NCI-H1930 (cell line): Measurements from ENCODE around the gene ALG1L2.
"Not testable (repeated sequence)": the region's sequence is repeated elsewhere in the genome, so short reads cannot be mapped to it uniquely, and the experiment has no call there.

Experiments
- DNase-seq, 2 experiments: peaks; one replicate each; lab custom pipeline; 2025; lab: John Stamatoyannopoulos, UW

ALG1L2 gene

DNA sequence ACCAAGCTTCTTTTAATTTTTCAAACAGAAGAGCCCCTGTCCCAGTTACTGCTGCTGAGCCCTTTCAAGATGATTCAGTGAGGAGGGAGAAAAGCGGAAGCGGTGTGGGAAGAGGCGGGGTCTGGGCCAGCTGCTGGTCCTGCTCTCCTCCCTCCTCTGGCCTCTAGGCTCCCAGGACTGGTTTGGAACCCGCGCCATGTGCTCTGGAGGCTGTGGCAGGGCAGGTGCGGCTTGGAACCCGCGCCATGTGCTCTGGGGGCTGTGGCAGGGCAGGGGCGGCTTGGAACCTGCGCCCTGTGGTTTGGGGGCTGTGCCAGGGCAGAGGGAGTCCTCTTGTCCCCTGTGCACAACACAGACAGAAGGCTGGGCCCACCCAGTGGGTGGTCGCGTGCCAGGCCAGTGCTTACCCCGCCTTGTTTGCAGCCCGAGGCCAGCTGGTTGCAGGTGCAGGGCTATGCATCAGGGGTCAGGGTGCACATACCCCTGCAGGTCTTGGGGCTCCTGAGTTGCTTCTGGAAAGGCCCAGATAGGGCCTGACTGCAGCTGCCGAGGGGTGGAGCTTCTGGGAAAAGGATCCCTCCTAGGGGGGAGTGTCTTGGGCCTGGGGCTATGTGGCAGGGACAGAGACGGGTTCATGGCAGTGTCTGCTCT, 12.2 kb downstream of the ALG1L2 start:
- no peak for DNase-seq

DNA sequence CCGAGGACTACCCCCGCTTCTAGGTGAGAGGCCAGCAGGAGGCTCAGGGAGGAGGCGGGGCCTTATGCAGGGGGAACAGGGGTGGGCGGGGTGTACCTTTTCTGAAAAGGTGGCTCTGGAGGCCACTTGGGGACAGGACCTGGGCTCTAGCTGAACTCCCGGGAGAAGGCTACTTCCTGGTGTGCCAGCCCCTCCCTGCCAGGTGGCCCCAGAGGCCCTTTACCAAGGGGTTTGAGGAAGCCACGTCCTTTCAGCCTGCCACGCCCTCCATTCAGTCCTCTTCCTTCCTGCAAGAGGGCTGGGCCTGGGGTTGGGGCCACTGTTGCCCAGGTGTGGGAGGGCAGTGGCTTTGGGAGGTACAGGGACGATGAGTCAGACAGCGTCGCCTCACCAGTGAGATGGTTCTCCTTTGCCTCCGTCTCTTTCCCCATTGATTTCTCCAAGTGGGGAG, 12.9 kb downstream of the ALG1L2 start:
- not testable (repeated sequence) for DNase-seq

DNA sequence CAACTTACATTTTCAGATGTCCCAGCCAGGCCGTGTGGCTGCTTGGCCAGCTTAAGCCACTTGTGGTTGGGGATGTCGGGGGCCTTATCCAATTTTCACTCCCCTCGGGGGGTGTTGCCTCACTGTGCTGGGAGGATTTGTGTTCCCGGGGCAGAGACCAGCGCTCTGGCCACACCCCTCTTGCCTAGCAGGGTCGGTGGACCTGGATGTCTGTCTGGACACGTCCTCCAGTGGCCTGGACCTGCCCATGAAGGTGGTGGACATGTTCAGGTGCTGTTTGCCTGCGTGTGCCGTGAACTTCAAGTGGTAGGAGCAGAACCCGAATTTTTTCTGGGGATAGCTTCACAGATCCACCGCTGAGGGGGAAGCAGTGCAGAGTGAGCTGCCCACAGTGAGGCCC, 14.2 kb downstream of the ALG1L2 start:
- not testable (repeated sequence) for DNase-seq

DNA sequence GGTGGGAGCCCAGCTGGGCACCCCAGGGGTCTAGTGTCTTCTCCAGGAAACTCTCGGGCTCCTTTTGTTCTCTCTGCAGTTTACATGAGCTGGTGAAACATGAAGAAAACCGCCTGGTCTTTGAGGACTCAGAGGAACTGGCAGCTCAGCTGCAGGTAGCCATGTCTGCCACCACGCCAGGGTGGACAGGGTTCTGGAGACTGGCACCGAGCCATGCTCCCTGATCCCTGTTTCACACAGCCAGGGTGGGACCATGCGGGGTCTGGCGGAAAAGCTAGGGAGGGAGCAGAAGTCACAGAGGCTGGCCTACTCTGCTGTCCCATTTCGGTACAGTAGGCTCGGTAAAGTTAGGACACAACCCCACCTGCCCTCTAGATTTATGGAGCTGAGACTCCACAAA, 15.5 kb downstream of the ALG1L2 start:
- DNase-seq = not testable (repeated sequence)

DNA sequence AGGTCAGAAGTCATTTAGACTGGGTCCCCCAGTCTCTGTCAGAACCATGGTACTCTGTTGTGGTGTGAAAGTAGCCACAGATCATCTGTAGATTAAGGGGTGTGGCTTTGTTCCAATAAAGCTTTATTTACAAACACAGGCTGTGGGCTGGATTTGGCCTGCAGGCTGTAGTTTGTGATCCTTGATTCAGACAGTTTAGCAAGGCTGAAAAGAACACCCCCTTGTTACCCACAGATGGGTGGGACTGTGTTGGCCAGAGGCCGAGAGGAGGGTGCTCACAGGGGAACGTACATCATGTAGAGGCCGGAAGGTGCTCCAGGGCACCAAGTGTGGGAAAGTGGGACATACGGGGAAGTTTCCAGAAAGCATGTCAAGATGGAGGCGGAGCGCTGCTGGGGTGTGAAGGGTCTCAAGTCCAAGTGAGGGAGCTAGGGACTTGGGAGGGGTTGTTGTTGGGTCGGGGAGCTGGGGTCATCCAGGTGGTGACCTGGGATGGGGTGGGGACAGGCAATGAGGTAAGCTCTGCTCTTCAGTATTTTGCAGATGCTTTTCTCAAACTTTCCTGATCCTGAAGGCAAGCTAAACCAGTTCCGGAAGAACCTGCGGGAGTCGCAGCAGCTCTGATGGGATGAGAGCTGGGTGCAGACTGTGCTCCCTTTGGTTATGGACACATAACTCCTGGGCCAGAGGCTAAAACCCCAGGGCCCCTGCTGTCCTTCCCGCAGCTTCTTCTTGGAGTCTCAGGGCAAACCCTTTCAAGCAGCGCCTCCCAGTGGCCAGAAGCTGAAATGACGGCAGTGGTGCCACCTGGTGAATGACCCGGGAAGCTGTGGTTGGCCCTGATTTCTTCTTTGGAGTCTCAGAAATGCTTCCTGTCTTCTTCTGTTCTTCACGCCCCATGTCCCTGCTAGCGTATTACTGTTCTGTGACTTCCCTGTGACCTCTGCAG, 16.3 kb downstream of the ALG1L2 start:
- DNase-seq = not testable (repeated sequence)

DNA sequence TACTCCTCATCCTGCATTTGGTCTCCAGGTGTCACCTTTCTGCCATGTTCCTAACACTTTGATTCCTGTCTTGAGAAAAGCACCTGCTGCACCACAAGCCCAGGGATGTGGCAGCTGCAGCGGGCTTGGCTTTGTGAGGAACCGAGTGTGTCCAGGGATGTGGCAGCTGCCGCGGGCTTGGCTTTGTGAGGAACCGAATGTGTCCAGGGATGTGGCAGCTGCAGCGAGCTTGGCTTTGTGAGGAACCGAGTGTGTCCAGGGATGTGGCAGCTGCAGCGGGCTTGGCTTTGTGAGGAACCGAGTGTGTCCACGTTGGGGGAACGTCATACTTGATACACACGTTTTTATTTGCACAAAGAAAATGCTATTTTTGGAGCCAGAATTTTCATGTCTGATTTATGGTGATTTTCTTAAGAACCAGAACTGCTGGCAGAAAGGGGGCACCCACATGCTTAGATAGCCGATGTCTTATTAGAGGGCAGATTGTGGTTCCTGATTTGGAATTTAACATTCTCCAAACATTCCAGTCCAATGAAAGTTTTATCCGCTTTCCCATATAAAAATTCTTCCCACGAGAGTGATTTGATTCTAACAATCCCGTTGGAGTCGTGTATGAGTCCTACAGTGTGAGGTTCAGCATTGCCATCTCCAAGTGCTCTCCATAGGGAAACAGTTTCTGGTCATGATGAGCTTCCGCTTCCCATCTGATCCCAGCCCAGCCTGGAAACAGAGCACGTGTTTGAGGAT, 17.2 kb downstream of the ALG1L2 start:
- DNase-seq = not testable (repeated sequence)

DNA sequence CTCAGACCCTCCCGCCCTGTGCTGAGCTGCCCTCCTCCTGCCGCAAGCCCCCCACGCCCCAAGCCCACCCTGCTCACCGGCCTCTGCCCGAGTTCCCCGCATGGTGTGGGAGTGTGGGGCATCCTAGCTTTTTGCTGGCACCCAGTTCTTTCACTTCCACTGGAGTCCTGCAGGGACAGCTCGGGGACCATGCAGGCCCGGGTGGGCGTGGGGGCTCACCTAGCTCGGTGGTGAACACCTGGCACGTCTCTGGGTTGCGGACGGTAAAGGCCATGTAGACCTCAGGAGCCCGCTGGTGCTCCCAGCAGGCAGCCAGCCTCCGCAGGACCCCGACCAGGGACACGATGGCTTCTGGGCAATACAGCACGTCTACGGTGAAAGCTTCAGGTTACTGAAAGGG, 20.9 kb downstream of the ALG1L2 start:
- not testable (repeated sequence) for DNase-seq

DNA sequence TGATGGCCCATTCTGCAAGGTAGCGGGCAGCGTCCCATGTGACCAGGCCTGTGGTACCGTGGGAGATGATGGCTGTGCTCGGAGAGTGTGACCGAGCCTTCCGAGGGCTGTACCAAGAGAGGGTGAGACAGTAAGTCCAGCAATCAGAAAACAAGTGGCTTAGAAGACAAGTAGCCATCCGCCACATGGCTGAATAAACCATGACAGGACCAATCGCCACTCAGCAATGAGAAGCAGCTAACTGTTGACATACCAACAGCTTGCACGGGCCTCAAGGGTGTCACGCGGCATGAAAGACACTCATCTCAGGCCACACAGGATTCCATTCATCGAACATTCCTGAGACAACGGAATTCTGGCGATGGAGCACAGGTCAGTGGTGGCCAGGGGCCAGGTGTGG, 22.6 kb downstream of the ALG1L2 start:
- not testable (repeated sequence) for DNase-seq

DNA sequence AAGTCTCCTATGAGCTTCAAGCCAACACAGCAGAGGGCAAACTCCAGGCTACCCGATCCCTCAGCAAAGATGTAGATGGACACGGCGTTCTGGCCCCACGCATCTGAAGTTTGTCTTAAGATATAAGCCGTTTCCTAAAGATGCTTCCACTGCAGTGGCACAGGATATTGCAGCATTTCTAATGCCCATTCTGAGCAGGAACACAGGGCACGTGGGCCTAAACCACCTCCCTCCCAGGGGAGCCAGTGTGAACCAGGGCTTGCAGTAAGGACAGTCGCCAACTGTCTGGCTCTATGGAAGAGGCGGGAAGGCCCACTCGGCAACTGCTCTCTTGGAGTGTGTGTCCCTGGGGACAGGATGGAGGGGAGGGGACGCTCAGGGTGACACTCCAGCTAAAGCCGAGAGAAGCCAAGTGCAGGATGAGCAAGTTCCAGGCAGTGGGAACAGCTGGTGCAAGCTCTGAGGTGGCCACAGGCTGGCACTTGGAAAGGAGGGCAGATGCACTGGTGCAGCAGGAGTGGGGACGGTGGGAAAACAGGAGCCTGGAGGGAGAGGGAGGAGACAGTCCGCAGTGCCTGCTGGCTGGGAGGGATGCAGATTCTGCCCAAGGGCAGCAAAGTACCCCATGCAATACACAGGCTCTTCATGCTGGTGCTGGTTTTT, 25.8 kb downstream of the ALG1L2 start:
- not testable (repeated sequence) for DNase-seq

DNA sequence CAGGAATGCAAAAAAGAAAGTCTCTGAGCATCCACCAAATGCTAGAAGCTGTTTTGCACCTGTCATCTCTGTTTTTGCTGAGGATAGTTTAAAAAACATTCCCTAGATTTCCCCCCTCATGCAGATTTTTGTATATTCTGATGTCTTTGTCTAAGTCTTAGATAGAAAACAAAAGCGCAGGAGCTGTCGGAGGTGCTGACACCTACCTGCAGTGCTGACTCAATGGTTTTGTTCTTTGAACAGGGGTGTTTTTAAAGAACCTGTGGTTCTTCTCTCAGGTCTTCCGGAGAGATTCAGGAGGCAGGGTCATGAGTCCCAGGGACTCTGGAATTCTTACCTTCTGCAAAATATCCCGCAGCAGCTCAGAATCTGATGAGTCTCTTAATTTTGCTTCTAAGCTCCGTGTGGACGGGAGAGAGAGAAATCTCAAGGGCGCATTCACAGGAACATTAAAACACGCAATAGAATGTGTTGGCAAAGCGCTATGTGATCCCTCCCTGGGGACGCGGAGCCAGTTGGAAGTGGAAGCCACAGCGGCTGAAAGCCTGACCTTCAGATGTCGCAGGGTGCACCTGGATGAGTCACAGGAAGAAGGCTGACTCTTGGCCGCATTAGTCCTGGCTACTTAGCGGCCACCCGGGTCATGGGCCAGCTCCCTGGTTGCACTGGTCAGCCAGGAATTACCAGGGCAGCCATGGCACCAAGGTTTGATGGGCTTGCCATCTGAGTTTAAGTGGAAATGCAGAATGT, 27.4 kb downstream of the ALG1L2 start:
- DNase-seq = not testable (repeated sequence)

DNA sequence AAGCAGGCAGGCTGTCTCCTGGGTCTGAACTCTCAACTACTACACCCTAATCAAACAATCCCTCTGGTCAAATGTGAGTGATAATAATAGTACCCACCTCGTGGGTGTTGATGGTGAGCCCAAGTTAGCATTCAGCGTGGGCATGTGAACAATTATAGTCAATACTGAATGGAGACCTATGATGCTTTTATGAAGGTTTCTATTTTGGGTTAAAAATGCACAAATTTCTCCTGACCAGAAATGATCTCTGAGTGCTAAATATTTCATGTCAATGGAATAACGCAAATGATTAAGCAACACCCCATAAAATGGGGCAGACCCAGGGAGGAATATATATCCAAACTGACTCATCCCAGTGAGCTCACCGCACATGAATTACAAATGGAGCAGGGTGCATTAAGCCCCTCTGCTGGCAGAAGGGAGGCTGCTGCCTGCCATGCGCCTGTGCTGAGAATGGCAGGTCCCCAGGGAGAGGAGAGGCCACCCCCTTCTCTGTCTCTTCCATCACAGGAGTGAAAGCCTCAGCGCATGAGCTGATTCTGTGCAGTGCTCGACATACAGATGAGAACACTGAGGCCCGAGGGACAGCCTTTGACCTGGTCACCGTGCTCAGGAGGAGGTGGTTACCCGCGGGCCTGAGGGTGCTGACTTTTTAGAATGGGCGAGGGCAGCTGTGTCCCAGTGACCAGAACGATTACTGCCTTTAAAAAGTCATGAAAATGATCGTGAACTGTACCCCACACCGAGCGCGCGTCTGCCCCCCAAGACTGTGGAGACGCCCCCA, 28.9 kb downstream of the ALG1L2 start:
- not testable (repeated sequence) for DNase-seq

DNA sequence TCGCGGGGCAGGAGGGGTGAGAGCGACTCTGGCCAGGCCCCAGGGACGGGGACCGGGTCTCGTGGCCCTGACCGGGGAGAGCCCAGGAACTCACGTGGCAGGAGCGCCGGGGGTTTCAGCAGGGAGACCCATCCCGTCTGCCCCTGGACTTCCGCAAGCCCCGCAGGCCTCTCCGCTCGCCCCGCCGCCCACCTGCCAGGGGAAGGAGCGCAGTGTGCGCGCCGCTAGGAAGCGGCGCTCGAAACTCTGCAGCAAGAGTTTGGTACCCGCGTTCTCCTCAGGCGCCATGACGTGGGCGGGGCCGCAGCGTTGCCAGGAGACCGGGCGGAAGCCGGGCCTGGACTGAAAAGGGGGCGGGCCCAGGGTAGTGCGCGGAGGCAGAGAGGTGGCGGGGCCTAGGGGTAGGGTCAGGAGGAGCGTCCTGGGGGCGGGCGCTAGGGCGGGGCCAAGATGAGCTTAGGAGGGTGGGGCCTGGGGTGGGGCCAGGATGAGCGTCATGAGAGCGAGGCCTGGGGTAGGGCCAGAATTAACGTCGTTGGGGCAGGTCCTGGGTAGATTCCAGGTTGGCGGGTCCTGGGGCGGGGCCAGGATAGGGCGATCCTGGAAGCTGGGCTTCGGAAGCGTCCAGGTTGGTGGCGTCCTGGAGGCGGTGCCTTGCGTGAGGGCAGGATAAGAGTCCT, 29.7 kb downstream of the ALG1L2 start:
- DNase-seq = peak; percentile 95 to 96

DNA sequence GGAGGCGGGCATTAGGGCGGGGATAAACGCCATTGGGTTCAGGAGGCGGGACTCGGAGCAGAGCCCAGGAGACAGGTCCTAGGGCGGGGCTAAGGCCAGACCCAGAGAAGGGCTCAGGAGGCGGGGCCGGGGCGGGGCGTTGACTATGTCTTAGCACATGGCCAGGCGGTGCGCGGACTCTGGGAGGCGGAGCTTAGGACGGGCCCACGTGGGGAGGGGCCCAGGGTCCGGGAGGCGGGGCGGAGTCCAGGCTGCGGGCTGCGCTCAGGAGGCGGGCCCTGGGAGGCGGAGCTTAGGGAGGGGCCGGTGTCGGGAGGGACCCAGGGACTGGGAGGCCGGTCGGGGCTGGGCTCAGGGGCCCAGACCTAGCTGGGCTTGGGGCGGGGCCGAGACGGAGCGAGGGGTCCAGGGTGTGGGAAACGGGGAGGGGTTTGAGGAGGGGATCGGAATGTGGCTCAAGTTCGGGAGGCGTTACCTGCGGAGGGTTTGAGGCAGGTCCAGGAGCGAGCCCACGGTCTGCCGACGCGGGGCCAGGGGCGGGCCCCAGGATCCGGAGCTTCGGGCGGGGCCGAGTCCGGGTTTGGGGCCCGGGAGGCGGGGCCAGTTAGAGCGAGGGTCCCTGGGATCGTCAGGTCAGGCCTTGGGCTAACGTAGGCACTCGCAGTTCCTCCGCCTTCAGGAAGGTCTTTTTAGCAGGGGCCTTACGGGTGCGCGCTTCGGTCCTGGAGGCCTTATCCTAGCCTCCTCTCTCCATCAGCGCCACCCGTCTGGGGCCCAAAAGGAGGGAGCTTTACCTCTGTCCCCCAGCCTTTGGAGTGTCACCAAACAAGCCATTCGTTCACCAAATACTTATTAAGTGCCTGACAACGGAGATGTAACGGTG, 30.5 kb downstream of the ALG1L2 start:
- peak; percentile 94 to 95 for DNase-seq

DNA sequence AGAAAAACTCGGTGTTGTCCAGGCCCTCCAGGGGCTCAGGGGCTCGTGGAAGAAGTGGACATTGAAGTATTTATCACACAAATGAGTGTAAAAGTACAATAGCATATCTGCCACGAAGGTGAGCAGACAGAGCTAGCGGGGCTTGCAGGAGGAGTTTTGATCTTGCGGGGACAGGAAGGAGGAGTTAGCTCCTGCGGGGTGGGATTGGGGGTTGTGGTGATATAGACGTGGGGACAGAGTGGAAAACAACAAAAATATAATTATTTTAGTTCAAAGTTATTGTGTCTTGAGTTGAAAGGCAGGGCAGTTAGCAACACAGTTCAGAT, 31.1 kb downstream of the ALG1L2 start:
- not testable (repeated sequence) for DNase-seq

DNA sequence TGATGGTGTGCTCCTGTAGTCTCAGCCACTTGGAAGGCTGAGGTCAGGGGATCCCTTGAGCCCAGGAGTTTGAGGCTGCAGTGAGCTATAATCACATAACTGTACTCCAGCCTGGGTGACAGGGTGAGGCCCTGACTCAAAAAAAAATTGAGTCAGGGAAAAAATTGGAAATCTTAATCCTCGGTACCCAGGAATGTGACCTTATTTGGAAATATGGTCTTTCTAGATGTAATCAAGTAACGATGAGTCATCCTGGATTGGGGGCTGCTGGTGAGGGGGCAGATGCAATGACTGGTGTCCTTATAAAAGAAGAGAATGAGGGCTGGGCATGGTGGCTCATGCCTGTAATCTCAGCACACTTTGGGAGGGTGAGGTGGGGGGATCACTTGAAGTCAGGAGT, 33.8 kb downstream of the ALG1L2 start:
- DNase-seq = not testable (repeated sequence)

DNA sequence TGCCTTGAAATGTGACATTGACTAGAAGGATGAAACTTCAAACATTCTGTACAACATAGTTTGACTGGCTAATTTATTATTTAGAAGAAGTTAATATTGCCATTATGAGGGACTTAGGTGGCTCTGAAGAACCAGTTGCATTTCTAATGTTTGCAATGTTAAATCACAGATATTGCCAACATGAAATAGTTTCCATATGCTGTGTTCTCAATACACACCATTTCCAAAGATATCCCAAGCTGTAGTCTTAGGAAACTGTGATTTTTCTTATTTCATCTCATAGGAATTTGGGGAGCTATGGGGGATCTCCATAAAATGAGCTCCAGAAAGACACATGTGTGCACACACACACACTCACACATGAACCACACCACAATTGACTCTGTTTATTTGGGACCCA, 36.3 kb downstream of the ALG1L2 start:
- DNase-seq = no peak

DNA sequence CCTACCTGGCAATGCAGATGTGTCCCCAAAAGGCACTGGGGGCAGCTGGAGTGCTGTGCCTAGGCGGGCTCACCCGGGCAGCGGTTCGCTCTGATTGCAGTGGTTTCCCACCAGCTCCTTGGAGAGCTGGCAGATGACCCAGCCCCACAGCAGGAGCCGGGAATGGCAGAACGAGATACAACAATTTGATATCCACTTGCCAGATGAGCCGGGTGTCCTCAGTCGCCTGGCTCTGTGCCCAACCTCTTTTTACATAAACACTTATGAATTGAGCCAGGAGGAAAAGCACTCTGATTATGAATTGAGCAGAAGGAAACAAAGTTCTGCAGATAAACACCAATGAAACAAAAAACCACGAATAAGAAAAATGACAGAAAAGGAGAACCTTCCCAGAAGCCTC, 38.2 kb downstream of the ALG1L2 start:
- DNase-seq = not testable (repeated sequence)

DNA sequence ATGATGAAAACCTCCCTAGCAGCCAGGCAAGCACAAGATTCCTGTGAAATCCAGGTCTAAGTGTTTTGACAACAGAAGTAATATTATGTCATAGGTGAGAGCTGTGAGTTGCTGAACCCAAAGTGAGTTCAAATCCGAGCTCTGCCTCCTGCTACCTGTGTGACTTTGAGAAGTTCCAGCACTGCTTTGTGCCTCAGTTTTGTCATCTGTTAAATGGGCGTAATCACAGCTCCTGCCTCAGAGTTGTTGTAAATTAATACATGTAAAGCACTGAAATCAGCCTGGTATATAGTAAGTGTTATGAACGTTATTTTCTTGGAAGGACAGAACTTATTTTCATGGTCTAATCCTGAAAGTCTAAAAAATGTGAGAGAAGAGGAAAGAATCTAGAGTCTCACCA, 38.7 kb downstream of the ALG1L2 start:
- DNase-seq = not testable (repeated sequence)
